ENCODE results near the gene UBE2A.

UBE2A gene

GRCh38 chrX:119574394-119575266, at the start of gene UBE2A:
Gene UBE2A, plus strand, starts transcription at chrX:119574563. Its CDS starts 149 bp downstream, at chrX:119574712.
- FAIRE-seq = no peak

DNA sequence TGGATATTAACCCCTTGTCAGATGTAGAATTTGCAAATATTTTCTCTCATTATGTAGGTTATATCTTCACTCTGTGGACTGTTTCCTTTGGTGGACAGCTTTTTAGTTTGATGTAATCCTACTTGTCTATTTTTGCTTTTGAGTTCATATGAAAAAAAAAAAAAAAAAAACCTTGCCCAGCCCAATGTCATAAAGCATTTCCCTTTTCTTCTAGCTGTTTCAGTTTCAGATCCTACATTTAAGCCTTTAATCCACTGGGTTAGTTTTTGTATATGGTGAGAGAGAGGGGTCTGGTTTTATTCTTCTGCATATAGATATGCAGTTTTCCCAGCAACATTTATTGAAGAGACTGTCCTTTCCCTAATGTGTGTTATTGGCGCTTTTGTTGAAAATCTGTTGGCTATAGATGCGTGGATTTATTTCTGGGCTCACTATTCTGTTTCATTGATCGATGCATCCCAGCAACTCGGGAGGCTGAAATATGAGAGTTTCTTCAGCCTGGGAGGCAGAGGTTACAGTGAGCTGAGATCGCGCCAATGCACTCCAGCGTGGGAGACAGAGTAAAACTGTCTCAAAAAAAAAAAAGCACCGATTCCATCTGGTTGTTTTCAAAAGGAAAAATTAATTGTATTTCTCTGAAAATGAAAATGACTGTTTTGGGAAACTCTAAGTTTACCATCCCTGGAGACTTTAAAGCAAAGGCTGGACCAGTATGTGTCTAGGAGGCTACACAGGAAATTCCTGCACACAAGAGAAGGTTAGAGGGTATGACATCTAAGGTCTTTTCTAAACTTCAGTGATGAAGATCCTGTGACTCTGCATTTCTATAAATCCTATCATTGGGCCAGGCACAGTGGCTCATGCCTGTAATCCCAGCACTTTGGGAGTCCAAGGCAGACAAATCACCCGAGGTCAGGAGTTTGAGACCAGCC, 44.8 kb upstream of the UBE2A start:
- FAIRE-seq = no peak

- FAIRE-seq = no peak
These were observed 36.9 kb upstream of the UBE2A start for GRCh38 chrX:119537487-119537886.

- no peak for FAIRE-seq
These were observed 34.5 kb upstream of the UBE2A start for GRCh38 chrX:119539872-119540271.

GRCh38 chrX:119541188-119541587, 33.2 kb upstream of the UBE2A start:
- no peak for FAIRE-seq

- no peak for FAIRE-seq
These were observed 24.9 kb upstream of the UBE2A start for GRCh38 chrX:119549327-119550016.

DNA sequence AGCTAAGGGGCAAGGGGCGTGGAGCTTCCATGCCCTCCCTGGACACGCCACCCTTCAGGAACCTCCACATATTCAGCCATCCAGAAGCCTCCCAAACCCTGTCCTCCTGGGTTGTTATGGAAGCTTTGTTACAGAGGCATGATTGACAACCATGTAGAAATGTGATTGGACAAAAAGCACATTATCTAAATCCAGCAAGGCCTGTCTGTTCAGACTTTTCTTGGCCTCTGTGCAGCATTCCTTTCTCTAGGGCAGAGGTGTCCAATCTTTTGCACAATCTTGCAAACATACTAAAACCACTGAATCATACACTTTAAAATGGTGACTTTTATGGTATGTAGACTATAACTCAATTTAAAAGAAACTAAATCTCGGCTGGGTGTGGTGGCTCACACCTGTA, 21.9 kb upstream of the UBE2A start:
- FAIRE-seq = no peak

- peak; percentile 57 for FAIRE-seq
These were observed 9.2 kb upstream of the UBE2A start, which contains the start of gene STEEP1 for GRCh38 chrX:119565107-119565663. Gene STEEP1, minus strand, starts transcription at chrX:119565409. Its CDS starts 54 bp downstream, at chrX:119565355.

- FAIRE-seq = no peak
These were observed 4.0 kb upstream of the UBE2A start for GRCh38 chrX:119570351-119570835.

DNA sequence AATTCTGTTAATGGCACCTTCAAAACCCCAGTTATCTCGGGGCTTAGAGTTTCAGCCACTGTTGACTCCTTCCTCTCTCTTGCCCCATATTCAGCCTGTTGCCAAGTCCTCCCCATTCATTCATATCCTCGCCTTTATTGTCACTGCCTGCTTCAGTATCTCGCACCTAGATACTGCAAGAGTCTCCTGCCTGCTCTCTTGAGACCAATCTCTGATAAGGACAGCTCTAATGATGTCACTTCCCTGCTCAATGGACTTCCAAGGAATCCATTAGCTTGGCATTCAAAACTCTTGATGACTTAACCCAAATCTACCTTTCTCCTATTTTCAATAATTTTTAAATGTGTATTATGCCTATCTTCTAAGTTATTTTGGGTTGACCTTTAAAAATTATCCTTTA, 1.1 kb upstream of the UBE2A start:
- no peak for FAIRE-seq

DNA sequence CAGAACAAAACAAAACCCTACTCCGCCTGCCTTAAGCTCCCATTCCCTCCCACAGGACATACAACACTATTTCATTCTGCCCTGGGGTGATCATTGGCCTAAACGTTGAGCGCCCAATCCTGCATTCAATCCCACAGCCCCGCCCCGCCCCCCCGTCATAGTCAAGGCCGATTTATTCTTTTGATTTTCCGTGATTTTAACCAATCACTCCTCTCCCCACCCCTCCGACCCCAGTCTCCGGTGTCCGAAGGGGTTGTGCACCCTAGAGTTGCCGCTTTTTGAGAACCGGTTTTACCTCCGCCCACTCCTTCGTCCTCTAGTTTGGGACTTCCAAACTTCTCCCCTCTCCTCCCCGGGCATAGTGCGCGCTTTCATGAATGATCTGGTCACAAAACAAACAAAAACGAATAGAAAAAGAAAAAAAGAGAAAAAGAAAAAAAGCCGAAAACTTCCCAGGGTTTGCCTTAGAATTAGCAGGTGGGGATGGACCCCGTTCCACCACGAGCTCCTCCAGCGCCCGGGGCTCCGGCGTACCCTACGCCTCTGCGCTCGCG, 446 bp upstream of the UBE2A start:
- peak; percentile 18 for FAIRE-seq

- no peak for FAIRE-seq
These were observed 5.1 kb downstream of the UBE2A start for GRCh38 chrX:119579414-119579813.

- no peak for FAIRE-seq
These were observed 9.2 kb downstream of the UBE2A start for GRCh38 chrX:119583431-119584059.

GRCh38 chrX:119589810-119590209, 15.4 kb downstream of the UBE2A start:
- no peak for FAIRE-seq

DNA sequence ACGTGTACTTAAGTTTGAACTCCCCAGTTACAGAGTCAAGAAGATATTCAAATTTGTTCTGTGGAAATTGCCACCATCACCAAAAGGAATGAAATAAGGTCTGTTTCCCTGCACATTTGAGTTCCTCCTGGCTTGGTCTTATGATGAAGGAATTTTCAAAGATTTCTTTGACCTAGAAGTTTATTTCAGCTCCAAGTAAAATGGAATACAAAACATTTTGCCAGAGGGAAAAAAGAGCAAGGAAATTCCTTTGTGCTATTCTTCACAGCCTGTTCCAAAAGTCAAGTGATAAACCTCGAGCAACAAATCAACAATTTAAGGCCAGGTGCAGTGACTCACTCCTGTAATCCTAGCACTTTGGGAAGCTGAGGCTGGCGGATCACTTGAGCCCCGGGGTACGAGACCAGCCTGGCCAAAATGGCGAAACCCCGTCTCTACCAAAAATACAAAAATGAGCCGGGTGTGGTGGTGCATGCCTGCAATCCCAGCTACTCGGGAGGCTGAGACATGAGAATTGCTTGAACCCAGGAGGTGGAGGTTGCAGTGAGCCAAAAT, 28.4 kb downstream of the UBE2A start:
- no peak for FAIRE-seq

GRCh38 chrX:119604766-119605463, 30.6 kb downstream of the UBE2A start:
- no peak for FAIRE-seq

- FAIRE-seq = no peak
These were observed 31.3 kb downstream of the UBE2A start for GRCh38 chrX:119605464-119606279.

GRCh38 chrX:119606280-119607017, 32.1 kb downstream of the UBE2A start, which contains the start of gene NKRF:
Gene NKRF, minus strand, starts transcription at chrX:119606424.
- no peak for FAIRE-seq

GRCh38 chrX:119607018-119607389, 32.6 kb downstream of the UBE2A start:
- no peak for FAIRE-seq
